ENCODE measurements around the gene KCTD16. TPM values are rescaled to one million over a fixed set of nuclear protein-coding genes. Genes with fewer than 3 reads are reported as not detected.

Gene KCTD16
- total RNA-seq, 2 experiments from 2014 or later = 0.14 to 0.25 TPM

DNA sequence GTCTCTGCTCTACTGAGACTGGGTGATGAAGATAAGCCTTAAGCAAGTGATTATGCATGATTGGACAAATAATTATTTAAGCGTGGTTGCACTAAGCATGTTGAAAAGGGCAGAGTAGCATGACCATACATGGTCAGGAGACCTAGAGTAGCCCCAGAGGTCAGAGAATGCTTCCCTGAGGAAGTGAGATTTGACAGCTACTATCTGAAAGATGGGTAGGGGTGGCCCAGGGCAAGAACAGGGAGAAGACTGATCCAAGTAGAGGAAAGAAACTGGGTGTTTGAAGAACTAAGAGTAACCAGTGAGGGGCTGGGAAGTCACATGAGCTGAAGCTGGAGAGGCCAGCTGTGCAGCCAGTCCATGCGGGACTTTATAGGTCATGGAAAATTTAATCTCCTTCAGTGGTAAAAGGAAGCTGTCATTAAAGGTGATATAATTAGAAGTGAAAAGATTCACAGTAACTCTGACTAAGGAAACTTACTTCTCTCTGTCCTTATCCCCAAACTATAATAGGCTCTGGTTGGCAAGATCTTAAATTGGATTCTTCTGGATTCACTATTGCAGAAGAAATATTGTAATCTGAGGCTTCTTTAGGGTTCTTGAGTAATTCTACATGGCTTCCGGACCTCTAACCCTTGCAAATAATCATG is 35.4 kb upstream of the KCTD16 start:
- POLR2A ChIA-PET = no interaction called here
- Mint-ChIP-seq H3K9me3 (ENCODE audit: low read depth) (no peaks in the 10 kb centered on the region), H3K27me3 (peaks cover 1% of the 10 kb centered on the region), H3K36me3 (ENCODE audit: low read depth) (no peaks in the 10 kb centered on the region), H3K4me3 (no peak overlapping the region), H3K27ac (no peak overlapping the region), H3K4me1 (no peaks in the 10 kb centered on the region)
- no peak for DNase-seq
- no peak for ATAC-seq
- intact Hi-C loops (cut with DNase I, micrococcal nuclease) = no loop called here
- CTCF ChIA-PET = no interaction called here

DNA sequence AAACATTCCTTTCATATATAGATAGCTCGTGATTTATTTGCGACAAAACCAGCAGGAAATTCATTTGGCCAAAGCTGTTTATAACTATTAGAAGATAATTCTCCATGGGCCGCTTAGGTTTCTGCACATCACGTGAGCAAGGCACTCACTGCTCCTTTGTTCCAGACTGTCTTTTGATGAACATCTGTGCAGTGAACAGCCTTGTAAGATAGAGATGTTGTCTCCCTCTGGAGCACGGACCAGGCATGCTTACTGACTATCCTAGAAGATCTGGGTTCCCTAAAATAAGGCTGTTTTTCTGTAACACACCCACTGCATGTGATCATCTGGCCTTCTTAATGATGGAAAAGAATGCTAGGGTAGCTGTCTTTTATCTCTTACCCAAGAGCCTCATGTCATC is 31.1 kb upstream of the KCTD16 start:
- DNase-seq (no peak), ATAC-seq (no peak)
- intact Hi-C loops (cut with DNase I, micrococcal nuclease) = no loop called here
- H3K9me3 Mint-ChIP-seq (ENCODE audit: low read depth) = no peaks in the 10 kb centered on the region
- peaks cover 2% of the 10 kb centered on the region for H3K4me1 Mint-ChIP-seq
- H3K36me3 Mint-ChIP-seq (ENCODE audit: low read depth) = no peaks in the 10 kb centered on the region
- peaks cover 3% of the 10 kb centered on the region for H3K27me3 Mint-ChIP-seq
- no peak overlapping the region for H3K27ac Mint-ChIP-seq
- no peak overlapping the region for H3K4me3 Mint-ChIP-seq
- CTCF ChIA-PET = interaction anchor here (0.6 to 1.3 kb wide), 2 partner anchors 9 to 310 kb away, joined by 3 read pairs; no protein-coding TSS in a partner anchor
- POLR2A ChIA-PET = no interaction called here

DNA sequence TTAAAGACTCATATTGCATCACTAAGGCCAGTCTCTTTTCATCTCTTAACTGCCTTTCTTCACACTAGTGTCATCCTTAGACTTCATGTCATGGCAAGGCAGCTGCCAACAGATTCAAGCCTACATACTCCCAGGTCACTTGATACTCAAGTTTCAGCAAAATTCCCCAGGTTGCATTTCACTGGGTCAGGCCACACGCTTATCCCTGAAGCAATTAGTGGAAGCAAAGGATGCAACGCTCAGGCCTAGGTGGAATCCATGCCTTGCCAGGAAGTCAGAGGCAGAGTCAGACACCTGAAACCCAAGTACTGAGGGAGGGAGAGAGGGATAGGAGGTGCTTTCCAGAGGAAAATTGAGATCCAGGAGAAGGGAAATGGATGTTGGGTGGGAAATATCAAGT is 29.1 kb upstream of the KCTD16 start:
- no peaks in the 10 kb centered on the region for H3K9me3 Mint-ChIP-seq (ENCODE audit: low read depth)
- ATAC-seq (no peak), DNase-seq (no peak)
- H3K4me1 Mint-ChIP-seq = peaks cover 2% of the 10 kb centered on the region
- H3K4me3 Mint-ChIP-seq = no peak overlapping the region
- intact Hi-C loops (cut with DNase I, micrococcal nuclease) = no loop called here
- ChIA-PET POLR2A (no interaction called here), CTCF (interaction anchor here (0.8 to 2.5 kb wide), 5 partner anchors 8 to 204 kb away, joined by 3 to 12 read pairs (median 4); no protein-coding TSS in a partner anchor)
- H3K27ac Mint-ChIP-seq = no peak overlapping the region
- peaks cover 3% of the 10 kb centered on the region for H3K27me3 Mint-ChIP-seq
- no peaks in the 10 kb centered on the region for H3K36me3 Mint-ChIP-seq (ENCODE audit: low read depth)

DNA sequence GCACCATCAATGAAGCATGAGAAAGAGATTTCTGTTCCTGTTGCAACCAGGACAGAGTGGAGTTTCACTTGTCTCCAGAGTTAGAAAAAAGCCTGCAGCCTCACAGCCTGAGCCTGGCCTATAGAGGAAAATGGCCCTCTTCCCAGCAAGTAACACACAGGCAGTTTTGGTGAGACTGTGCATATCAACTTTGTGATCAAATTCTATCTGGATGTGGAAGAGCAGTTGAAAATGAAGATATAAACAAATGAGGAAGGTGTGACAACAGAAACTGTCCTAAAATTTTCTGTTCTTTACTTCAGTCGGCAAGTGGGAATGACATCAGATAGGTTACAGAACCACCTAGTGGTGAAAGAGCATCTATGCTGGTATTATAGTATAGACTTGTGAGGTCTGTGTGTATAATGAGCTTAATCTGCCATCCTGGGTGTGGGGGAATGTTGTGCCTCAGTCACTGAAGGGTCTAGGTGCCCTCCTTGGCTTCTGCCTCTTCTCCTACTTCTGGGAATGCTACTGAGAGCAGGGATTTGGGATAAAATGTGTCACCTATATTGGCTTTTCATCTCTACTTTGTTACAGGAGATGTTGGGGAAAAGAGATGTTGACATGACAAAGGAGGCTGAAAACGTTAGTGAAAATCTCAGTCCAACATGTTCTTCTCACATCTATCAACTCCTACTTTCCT is 28.4 kb upstream of the KCTD16 start:
- Mint-ChIP-seq H3K27me3 (peaks cover 3% of the 10 kb centered on the region), H3K27ac (no peak overlapping the region), H3K36me3 (ENCODE audit: low read depth) (no peaks in the 10 kb centered on the region), H3K9me3 (ENCODE audit: low read depth) (no peaks in the 10 kb centered on the region), H3K4me3 (no peak overlapping the region), H3K4me1 (peaks cover 2% of the 10 kb centered on the region)
- CTCF ChIA-PET = interaction anchor here (1.1 to 2.5 kb wide), 3 partner anchors 9 to 204 kb away, joined by 3 to 12 read pairs (median 4); no protein-coding TSS in a partner anchor
- DNase-seq = no peak
- ATAC-seq = peak; percentile 93
- POLR2A ChIA-PET = no interaction called here
- intact Hi-C loops (cut with DNase I, micrococcal nuclease) = loop anchor here in 1 of 2 experiments (2.0 kb wide), 1 partner anchor 1219 kb away; no protein-coding TSS in a partner anchor

DNA sequence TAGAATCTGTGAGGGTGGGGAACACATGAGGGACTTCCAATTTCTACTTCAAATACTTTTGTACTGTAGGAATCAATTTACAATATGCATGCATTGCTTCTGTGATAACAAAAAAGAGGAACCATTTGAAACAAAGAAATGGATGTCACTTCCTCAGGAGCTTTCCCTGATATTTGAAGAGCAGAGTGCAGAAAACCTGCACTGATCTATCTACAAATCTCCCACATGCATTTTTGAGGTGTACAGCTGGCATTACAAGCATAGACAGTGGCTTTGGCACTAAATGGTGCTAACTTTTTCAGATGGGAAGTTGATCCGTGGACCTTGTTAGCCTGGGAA is 27.9 kb upstream of the KCTD16 start:
- DNase-seq (no peak), ATAC-seq (no peak)
- no peak overlapping the region for H3K27ac Mint-ChIP-seq
- intact Hi-C loops (cut with DNase I, micrococcal nuclease) = loop anchor here in 1 of 2 experiments (2.0 kb wide), 1 partner anchor 1220 kb away; no protein-coding TSS in a partner anchor
- peaks cover 2% of the 10 kb centered on the region for H3K4me1 Mint-ChIP-seq
- H3K9me3 Mint-ChIP-seq (ENCODE audit: low read depth) = no peaks in the 10 kb centered on the region
- H3K36me3 Mint-ChIP-seq (ENCODE audit: low read depth) = no peaks in the 10 kb centered on the region
- H3K4me3 Mint-ChIP-seq = no peak overlapping the region
- peaks cover 2% of the 10 kb centered on the region for H3K27me3 Mint-ChIP-seq
- ChIA-PET POLR2A (no interaction called here), CTCF (interaction anchor here (1.1 to 2.5 kb wide), 2 partner anchors 9 to 205 kb away, joined by 3 to 12 read pairs; no protein-coding TSS in a partner anchor)

DNA sequence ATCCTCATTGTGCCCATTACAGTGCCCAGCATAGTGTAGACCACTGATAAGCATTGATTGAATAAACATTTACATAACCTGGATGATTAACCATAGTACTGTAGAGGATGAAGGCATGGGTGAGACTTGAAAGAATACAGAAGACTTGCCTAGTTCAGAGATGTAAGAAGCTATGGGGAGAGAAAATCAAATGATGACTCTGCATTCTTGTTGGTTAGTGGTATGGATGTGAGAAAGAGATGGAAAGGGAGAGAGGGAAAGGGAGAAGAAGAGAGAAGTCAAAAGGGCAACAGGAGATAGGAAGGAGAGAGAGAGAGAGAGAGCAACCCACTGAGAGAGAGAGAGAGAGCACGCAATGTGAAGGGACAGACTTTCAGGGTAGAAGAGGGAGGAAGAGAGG is 27.0 kb upstream of the KCTD16 start:
- H3K4me3 Mint-ChIP-seq = no peak overlapping the region
- H3K4me1 Mint-ChIP-seq = peaks cover 2% of the 10 kb centered on the region
- H3K9me3 Mint-ChIP-seq (ENCODE audit: low read depth) = no peaks in the 10 kb centered on the region
- intact Hi-C loops (cut with DNase I, micrococcal nuclease) = loop anchor here in 1 of 2 experiments (2.0 kb wide), 1 partner anchor 1221 kb away; no protein-coding TSS in a partner anchor
- no peaks in the 10 kb centered on the region for H3K36me3 Mint-ChIP-seq (ENCODE audit: low read depth)
- no peak for DNase-seq
- CTCF ChIA-PET = interaction anchor here (2.5 kb wide), 1 partner anchor 10 kb away, joined by 12 read pairs; no protein-coding TSS in a partner anchor
- H3K27me3 Mint-ChIP-seq = peaks cover 2% of the 10 kb centered on the region
- ATAC-seq = no peak
- POLR2A ChIA-PET = no interaction called here
- no peak overlapping the region for H3K27ac Mint-ChIP-seq

DNA sequence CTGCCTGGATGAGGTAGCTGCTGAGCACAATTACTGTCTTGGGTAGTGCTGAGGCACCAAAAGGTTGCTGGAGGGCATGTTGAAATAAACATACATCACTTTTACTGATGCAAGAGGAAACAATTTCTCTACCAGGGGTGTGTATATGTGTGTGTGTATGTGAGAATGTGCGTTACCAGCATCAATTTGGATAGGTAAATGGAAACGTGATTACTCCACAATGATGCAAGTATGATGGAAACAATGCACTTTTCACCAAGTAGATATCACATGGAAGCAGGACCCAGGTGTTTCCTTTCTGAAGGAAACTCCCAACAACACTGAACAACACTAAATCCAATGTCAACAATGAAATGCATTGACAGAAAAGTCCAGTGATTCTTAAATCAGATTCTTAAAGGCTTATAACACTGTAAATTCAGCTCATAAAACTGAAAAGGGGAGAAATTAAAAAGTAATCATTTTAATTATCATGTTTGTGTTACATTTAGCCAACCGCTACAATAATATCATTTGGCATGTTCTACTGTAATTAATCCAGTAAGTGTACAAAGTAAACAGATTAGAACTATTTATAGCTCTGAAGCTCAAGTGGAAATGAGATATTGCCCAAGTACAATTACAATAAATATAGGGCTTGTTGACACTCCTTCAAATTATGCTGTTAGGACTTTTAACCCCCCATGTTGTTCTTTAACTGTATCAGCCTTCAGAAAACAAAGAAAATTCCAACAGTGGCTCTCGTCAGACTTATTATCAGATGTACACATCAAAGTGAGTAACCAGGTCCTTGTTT is 25.5 kb upstream of the KCTD16 start:
- intact Hi-C loops (cut with DNase I, micrococcal nuclease) = no loop called here
- ATAC-seq (no peak), DNase-seq (no peak)
- no peaks in the 10 kb centered on the region for H3K36me3 Mint-ChIP-seq (ENCODE audit: low read depth)
- no peak overlapping the region for H3K4me3 Mint-ChIP-seq
- ChIA-PET POLR2A (no interaction called here), CTCF (no interaction called here)
- no peak overlapping the region for H3K27ac Mint-ChIP-seq
- H3K4me1 Mint-ChIP-seq = peaks cover 2% of the 10 kb centered on the region
- peaks cover 2% of the 10 kb centered on the region for H3K27me3 Mint-ChIP-seq
- no peaks in the 10 kb centered on the region for H3K9me3 Mint-ChIP-seq (ENCODE audit: low read depth)

DNA sequence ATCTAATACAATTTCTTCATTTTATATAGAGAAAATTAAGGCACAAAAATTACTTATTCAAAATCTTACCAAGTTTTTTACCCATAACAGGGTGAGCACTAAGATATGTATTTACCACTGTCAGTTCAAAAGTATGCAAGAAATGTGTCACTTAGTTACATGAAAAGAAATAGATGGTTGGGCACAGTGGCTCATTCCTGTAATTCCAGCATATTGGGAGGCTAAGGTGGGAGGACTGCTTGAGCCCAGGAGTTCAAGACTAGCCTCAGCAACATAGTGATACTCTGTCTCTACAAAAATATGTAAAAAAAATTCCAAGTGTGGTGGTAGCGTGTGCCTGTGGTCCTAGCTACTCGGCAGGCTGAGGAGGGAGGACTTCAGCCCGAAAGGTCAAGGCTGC is 19.6 kb upstream of the KCTD16 start:
- CTCF ChIA-PET = interaction anchor here (0.7 to 1.2 kb wide), 3 partner anchors 10 to 203 kb away, joined by 3 read pairs; no protein-coding TSS in a partner anchor
- no peaks in the 10 kb centered on the region for H3K27me3 Mint-ChIP-seq
- H3K4me3 Mint-ChIP-seq = no peak overlapping the region
- POLR2A ChIA-PET = no interaction called here
- no peak for DNase-seq
- intact Hi-C loops (cut with DNase I, micrococcal nuclease) = no loop called here
- no peak overlapping the region for H3K27ac Mint-ChIP-seq
- no peak for ATAC-seq
- H3K4me1 Mint-ChIP-seq = no peaks in the 10 kb centered on the region
- H3K9me3 Mint-ChIP-seq (ENCODE audit: low read depth) = no peaks in the 10 kb centered on the region
- no peaks in the 10 kb centered on the region for H3K36me3 Mint-ChIP-seq (ENCODE audit: low read depth)

DNA sequence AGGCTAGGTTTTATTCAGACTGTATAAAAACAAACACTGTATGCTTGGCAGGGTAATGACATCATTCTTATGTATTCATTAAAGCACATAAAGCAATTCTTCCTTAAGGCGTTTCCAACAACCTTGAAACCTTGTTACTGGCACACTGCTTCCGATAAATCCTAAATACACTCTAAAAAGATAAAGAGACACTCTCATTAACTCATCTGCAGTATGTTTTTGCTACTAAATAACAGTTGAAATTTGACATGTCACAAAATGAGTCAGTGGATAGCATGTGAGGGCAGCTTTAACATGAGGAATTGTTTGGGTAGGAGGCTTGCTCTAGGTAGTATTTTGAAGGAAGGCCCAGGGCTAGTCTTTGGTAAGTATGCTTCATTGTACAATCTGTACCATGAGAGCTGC is 13.9 kb upstream of the KCTD16 start:
- ChIA-PET POLR2A (no interaction called here), CTCF (no interaction called here)
- Mint-ChIP-seq H3K27ac (no peak overlapping the region), H3K9me3 (ENCODE audit: low read depth) (no peaks in the 10 kb centered on the region), H3K36me3 (ENCODE audit: low read depth) (peaks cover 13% of the 10 kb centered on the region), H3K27me3 (no peaks in the 10 kb centered on the region), H3K4me3 (no peak overlapping the region), H3K4me1 (no peaks in the 10 kb centered on the region)
- intact Hi-C loops (cut with DNase I, micrococcal nuclease) = no loop called here
- ATAC-seq (no peak), DNase-seq (no peak)

DNA sequence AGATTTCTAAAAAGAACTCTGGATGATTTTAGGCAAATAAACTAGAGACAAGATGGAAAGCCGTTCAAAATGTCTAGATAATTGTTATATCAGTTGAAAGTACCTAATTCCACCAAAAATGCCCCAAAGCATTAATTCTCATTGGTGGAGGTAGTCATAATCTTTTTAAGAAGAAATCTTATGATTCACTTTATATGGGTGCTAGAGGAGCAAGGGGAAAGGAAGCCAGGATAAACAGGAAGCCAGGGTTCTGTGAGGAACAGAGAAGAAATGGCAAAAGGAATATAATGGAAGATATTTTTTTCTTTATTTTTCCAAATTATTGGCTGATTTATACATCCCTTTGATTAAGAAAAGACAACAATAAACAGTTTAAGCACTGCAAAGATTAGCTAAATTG is 8.0 kb upstream of the KCTD16 start:
- H3K4me3 Mint-ChIP-seq = no peak overlapping the region
- ChIA-PET CTCF (interaction anchor here (0.6 kb wide), 1 partner anchor 1402 kb away, joined by 3 read pairs; no protein-coding TSS in a partner anchor), POLR2A (no interaction called here)
- peaks cover 11% of the 10 kb centered on the region for H3K4me1 Mint-ChIP-seq
- intact Hi-C loops (cut with DNase I, micrococcal nuclease) = no loop called here
- no peak for DNase-seq
- no peaks in the 10 kb centered on the region for H3K27me3 Mint-ChIP-seq
- no peak overlapping the region for H3K27ac Mint-ChIP-seq
- no peak for ATAC-seq
- no peaks in the 10 kb centered on the region for H3K9me3 Mint-ChIP-seq (ENCODE audit: low read depth)
- H3K36me3 Mint-ChIP-seq (ENCODE audit: low read depth) = peaks cover 40% of the 10 kb centered on the region

DNA sequence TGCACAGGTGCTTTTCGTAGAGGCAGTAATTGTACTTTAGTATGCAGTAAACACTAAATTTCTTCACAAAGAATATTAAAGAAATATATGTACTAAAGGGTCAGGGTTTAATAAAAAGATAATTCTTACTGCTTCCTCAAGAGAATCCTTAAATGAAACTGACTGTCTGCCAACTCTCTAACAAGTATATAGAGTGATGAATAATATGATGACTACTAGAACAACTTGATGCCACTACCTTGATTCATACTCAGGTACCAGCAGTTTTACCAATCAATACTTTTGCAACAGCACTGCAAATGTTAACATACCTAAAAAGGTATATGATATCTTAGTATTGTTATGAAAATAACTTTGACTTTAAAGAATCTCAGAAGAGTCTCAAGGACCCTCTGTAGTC is 4.0 kb upstream of the KCTD16 start:
- H3K27ac Mint-ChIP-seq = no peak overlapping the region
- intact Hi-C loops (cut with DNase I, micrococcal nuclease) = no loop called here
- H3K36me3 Mint-ChIP-seq (ENCODE audit: low read depth) = peaks cover 41% of the 10 kb centered on the region
- no peak overlapping the region for H3K4me3 Mint-ChIP-seq
- peaks cover 43% of the 10 kb centered on the region for H3K4me1 Mint-ChIP-seq
- POLR2A ChIA-PET = no interaction called here
- no peak for DNase-seq
- no peaks in the 10 kb centered on the region for H3K9me3 Mint-ChIP-seq (ENCODE audit: low read depth)
- CTCF ChIA-PET = interaction anchor here (1.3 kb wide), 1 partner anchor 26 kb away, joined by 4 read pairs; no protein-coding TSS in a partner anchor
- ATAC-seq = no peak
- no peaks in the 10 kb centered on the region for H3K27me3 Mint-ChIP-seq
